ENCODE results near the gene BAHCC1. TPM values are rescaled to one million over a fixed set of nuclear protein-coding genes. Genes with fewer than 3 reads are reported as not detected.

BAHCC1 gene
- polyA plus RNA-seq, 1 experiment, result 3.1 TPM

DNA sequence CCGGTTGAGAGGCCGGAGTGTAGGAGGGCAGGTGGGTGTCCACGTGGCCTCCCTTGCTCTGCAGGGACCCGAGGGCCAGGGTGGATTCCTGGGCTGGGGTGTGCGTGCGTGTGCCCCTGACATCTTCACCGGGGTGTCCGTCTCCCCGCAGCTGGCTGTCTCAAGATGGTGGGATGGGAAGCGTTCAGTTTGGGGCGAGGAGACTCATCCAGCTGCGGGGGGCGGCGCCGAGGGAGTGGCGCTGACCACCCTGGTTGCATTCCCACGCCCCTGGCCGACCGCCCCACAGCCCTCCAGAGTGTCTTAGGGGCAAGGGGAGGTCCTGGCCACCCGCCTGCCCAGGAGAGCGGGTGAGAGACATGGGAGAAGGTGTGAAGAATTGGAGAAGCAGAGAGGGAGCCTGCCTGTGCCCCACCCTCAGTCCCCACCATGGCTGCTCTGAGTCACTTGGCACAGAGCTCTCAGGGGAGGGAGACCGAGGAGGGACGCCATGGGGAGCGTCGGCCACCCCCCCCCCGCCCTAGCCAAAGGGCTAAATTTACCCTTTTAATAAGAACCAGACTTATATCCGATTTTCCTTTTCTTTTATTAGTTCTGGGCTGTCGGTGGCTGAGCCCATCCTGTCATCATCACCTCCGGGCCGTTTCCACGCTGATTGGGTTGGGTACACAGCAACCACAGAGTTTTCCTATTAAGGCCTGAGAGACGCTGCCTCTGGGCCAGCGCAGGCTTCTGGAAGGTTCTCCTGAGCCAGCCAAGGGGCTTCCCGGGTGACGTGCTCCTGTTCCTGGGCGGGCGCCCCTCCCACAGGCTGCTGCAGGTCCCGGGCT, 22.0 kb downstream of the BAHCC1 start:
- TF ChIP-seq CTCF (IDR thresholded peaks at IDR 0.05; ENCODE audit: insufficient read depth, low read depth, low read length), result no peak
- POLR2A ChIA-PET, result no interaction called here
- H3K36me3 ChIP-seq (ENCODE audit: control insufficient read depth, insufficient read depth, low read length), result no peaks in the 10 kb centered on the region
- DNase-seq (ENCODE audit: low read depth), result peak; percentile 92
- H3K4me3 ChIP-seq (ENCODE audit: low read depth, low read length), result no peak overlapping the region
- H3K27me3 ChIP-seq (ENCODE audit: control insufficient read depth, insufficient read depth, low read length), result no peaks in the 10 kb centered on the region
- CTCF ChIA-PET, result interaction anchor here (0.8 to 1.4 kb wide), 2 partner anchors 23 to 55 kb away, joined by 3 to 5 read pairs; no protein-coding TSS in a partner anchor

DNA sequence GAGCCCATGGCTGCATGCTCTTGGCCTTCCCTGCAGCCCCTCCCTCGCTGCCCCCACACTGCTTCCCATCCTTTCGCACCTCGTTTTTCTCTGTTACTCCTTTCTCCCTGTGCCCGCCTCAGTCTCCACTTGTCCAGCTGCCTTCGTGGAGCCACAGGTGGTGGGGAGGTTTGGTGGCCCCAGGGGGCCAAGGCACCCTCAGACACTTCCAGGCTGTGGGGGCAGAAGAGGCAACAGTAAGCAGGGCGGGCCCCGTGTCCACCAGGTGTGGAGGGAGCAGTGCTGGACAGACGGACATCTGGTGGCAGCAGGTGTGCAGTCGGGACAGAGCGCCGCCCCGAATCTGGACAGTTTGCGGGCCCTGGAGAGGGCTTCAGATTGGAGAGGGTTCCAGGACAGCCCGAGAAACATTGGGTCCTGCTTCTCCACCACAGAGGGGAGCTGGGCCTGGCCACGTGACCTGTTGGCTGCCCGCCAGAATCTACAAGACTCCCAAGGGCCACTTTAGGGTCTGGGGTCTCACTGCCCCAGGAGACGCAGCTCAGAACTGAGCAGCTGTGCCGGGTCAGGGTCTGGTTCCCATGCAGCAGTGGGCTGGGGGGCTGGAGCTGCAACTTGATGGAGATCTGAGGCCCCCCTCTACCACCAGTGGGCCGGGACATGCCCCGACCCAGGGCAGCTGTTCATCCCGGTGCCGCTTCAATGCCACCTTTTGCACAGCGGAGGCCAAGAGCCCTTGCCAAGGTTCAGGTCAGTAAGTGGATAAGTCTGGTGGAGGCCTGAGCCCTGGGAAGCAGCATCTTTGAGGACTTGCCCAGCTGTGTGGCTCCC, 22.8 kb downstream of the BAHCC1 start:
- no peaks in the 10 kb centered on the region for H3K27me3 ChIP-seq (ENCODE audit: control insufficient read depth, insufficient read depth, low read length)
- CTCF ChIA-PET, result interaction anchor here (1.0 to 3.5 kb wide), 4 partner anchors 16 to 67 kb away, joined by 3 to 7 read pairs (median 4); no protein-coding TSS in a partner anchor
- DNase-seq (ENCODE audit: low read depth), result no peak
- POLR2A ChIA-PET, result no interaction called here
- no peak for TF ChIP-seq CTCF (IDR thresholded peaks at IDR 0.05; ENCODE audit: insufficient read depth, low read depth, low read length)
- no peak overlapping the region for H3K4me3 ChIP-seq (ENCODE audit: low read depth, low read length)
- no peaks in the 10 kb centered on the region for H3K36me3 ChIP-seq (ENCODE audit: control insufficient read depth, insufficient read depth, low read length)

DNA sequence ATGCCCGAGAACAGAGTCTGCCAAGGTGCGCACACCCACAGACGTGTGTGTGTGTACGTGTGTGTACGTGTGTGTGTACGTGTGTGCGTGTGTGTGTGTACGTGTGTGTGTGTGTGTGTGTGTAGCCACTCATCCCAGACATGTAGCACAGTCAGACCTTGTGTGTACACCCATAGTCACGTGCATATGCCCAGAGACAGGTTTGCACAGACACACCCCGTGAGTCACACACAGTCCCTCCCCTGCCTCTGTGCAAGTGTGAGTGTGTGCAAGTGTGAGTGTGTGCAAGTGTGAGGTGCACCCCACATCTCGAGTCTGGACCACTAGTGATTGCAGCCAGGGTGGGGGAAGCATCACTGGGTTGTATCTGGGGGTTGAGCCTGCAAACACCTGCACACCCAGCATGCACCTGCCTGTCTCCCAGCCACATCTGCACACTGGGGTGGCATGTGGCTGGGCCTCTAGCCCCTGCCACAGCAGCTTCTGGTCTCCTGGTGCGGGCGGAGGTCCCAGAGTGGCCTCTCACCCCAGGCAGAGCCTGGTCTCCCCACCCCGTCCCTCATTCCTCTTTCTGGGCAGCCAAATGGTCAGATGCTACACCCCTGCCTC, 23.6 kb downstream of the BAHCC1 start:
- Histone ChIP-seq H3K27me3 (ENCODE audit: control insufficient read depth, insufficient read depth, low read length) (no peaks in the 10 kb centered on the region), H3K4me3 (ENCODE audit: low read depth, low read length) (no peak overlapping the region; the same call in 1 of the 2 replicates), H3K36me3 (ENCODE audit: control insufficient read depth, insufficient read depth, low read length) (no peaks in the 10 kb centered on the region)
- TF ChIP-seq CTCF (IDR thresholded peaks at IDR 0.05; ENCODE audit: insufficient read depth, low read depth, low read length), result no peak
- ChIA-PET CTCF (interaction anchor here (1.0 to 3.5 kb wide), 5 partner anchors 10 to 66 kb away, joined by 3 to 7 read pairs (median 3); no protein-coding TSS in a partner anchor), POLR2A (interaction anchor here (0.6 kb wide), 1 partner anchor 11 kb away, joined by 8 read pairs; no protein-coding TSS in a partner anchor)
- no peak for DNase-seq (ENCODE audit: low read depth)

GRCh38 chr17:81419319-81419885, 24.1 kb downstream of the BAHCC1 start:
- peak; percentile 78 for DNase-seq (ENCODE audit: low read depth)
- Histone ChIP-seq H3K27me3 (ENCODE audit: control insufficient read depth, insufficient read depth, low read length) (no peaks in the 10 kb centered on the region), H3K36me3 (ENCODE audit: control insufficient read depth, insufficient read depth, low read length) (no peaks in the 10 kb centered on the region), H3K4me3 (ENCODE audit: low read depth, low read length) (peak overlapping the region; percentile 24)
- ChIA-PET CTCF (interaction anchor here (0.7 to 3.5 kb wide), 5 partner anchors 9 to 53 kb away, joined by 3 to 7 read pairs (median 3); no protein-coding TSS in a partner anchor), POLR2A (interaction anchor here (0.6 kb wide), 1 partner anchor 11 kb away, joined by 8 read pairs; no protein-coding TSS in a partner anchor)
- no peak for TF ChIP-seq CTCF (IDR thresholded peaks at IDR 0.05; ENCODE audit: insufficient read depth, low read depth, low read length)

Measured in BJ (cell line).